Mesendoderm (in vitro differentiated cells): ENCODE data around the gene ELAVL2.

ENCODE experiments used
- DNase-seq: peaks from one replicate; pipeline ENCODE4 v3.0.0; 2013
- H2AK5ac ChIP-seq: 2 replicates; pipeline ENCODE4 v1.6.1; 2013; ENCODE audit warnings: low read length, inconsistent platforms
- H2BK120ac ChIP-seq: 2 replicates; pipeline ENCODE4 v1.6.1; 2013; ENCODE audit warnings: low read depth, mild to moderate bottlenecking, low read length, moderate library complexity, mixed read lengths
- H2BK15ac ChIP-seq: replicated peaks from 2 replicates; pipeline ENCODE4 v1.6.1; 2013; ENCODE audit warnings: low read depth, mild to moderate bottlenecking, moderate library complexity
- H2BK5ac ChIP-seq: 2 replicates; pipeline ENCODE4 v1.6.1; 2013; ENCODE audit warnings: low read length, inconsistent platforms
- H3K18ac ChIP-seq: 2 replicates; pipeline ENCODE4 v1.6.1; 2013; ENCODE audit warnings: mild to moderate bottlenecking, low read length, mixed read lengths
- H3K23ac ChIP-seq: one replicate; pipeline ENCODE4 v1.6.1; 2013; ENCODE audit warnings: low read length
- H3K27ac ChIP-seq: 2 replicates; pipeline ENCODE4 v1.5.1; 2013; ENCODE audit warnings: low read depth, mild to moderate bottlenecking, inconsistent platforms, low read length, moderate library complexity
- H3K27me3 ChIP-seq: 2 replicates; pipeline ENCODE4 v1.6.1; 2013; ENCODE audit warnings: low read length, control low read depth, mild to moderate bottlenecking, inconsistent platforms; ENCODE audit not compliant: insufficient read depth, poor library complexity
- H3K36me3 ChIP-seq: 2 replicates; pipeline ENCODE4 v1.6.1; 2013; ENCODE audit warnings: low read length, inconsistent platforms; ENCODE audit not compliant: control insufficient read depth, insufficient read depth
- H3K4ac ChIP-seq: one replicate; pipeline ENCODE4 v1.6.1; 2013; ENCODE audit warnings: low read depth, mild to moderate bottlenecking, low read length, moderate library complexity
- H3K4me1 ChIP-seq: 2 replicates; pipeline ENCODE4 v1.6.1; 2013; ENCODE audit warnings: low read depth, low read length, inconsistent platforms; ENCODE audit not compliant: control insufficient read depth
- H3K4me2 ChIP-seq: 2 replicates; pipeline ENCODE4 v1.6.1; 2013; ENCODE audit warnings: low read length
- H3K4me3 ChIP-seq: 2 replicates; pipeline ENCODE4 v1.5.1; 2013; ENCODE audit warnings: mild to moderate bottlenecking, low read length
- H3K56ac ChIP-seq: one replicate; pipeline ENCODE4 v1.6.1; 2013; ENCODE audit warnings: low read length
- H3K79me1 ChIP-seq: 2 replicates; pipeline ENCODE4 v1.6.1; 2013; ENCODE audit warnings: low read length, inconsistent platforms
- H3K79me2 ChIP-seq: 2 replicates; pipeline ENCODE4 v1.6.1; 2013; ENCODE audit warnings: mild to moderate bottlenecking, low read length; ENCODE audit not compliant: control insufficient read depth, insufficient read depth
- H3K9ac ChIP-seq: 2 replicates; pipeline ENCODE4 v1.6.1; 2013; ENCODE audit warnings: low read length, inconsistent platforms
- H4K5ac ChIP-seq: one replicate; pipeline ENCODE4 v1.6.1; 2013; ENCODE audit warnings: low read length
- H4K8ac ChIP-seq: one replicate; pipeline ENCODE4 v1.6.1; 2013; ENCODE audit warnings: low read depth, mild to moderate bottlenecking, control low read depth, low read length, moderate library complexity
- WGBS: extraction: QIAGEN DNeasy Blood & Tissue Kit; methylation state at CpG from one replicate; pipeline ENCODE4 v1.1.7; 2013; ENCODE audit warnings: low lambda C conversion rate, missing lambda C conversion rate; ENCODE audit not compliant: insufficient coverage; ENCODE audit errors: extremely low coverage; 5-methylcytosine and 5-hydroxymethylcytosine counted together

ELAVL2 gene

GRCh38 chr9:23733495-23734078 is 92.5 kb downstream of the ELAVL2 start:
- H2AK5ac ChIP-seq = no peak overlapping the region
- WGBS = no CpG with 5 or more reads among the region's 2 CpGs
- no peak for DNase-seq
- no peak overlapping the region for H2BK120ac ChIP-seq
- H2BK5ac ChIP-seq = no peak overlapping the region
- peaks cover 1% of the 10 kb centered on the region for H3K79me2 ChIP-seq
- no peak overlapping the region for H2BK15ac ChIP-seq
- no peak overlapping the region for H3K18ac ChIP-seq
- no peak overlapping the region for H3K9ac ChIP-seq
- no peak overlapping the region for H3K23ac ChIP-seq
- H3K4me2 ChIP-seq = no peak overlapping the region
- H3K4ac ChIP-seq = peak overlapping the region; percentile 81
- no peaks in the 10 kb centered on the region for H3K27me3 ChIP-seq
- H3K27ac ChIP-seq = no peak overlapping the region
- H4K8ac ChIP-seq = no peak overlapping the region
- H4K5ac ChIP-seq = no peak overlapping the region
- peaks cover 12% of the 10 kb centered on the region for H3K4me1 ChIP-seq
- H3K36me3 ChIP-seq = no peaks in the 10 kb centered on the region
- H3K56ac ChIP-seq = no peak overlapping the region
- H3K79me1 ChIP-seq = no peaks in the 10 kb centered on the region
- no peak overlapping the region for H3K4me3 ChIP-seq

- Histone ChIP-seq H3K79me1 (no peaks in the 10 kb centered on the region), H2BK120ac (no peak overlapping the region), H3K23ac (no peak overlapping the region), H3K36me3 (no peaks in the 10 kb centered on the region), H2BK5ac (no peak overlapping the region), H3K56ac (peak overlapping the region; percentile 17), H2AK5ac (no peak overlapping the region), H3K27ac (no peak overlapping the region), H3K18ac (no peak overlapping the region), H3K4ac (no peak overlapping the region), H3K27me3 (no peaks in the 10 kb centered on the region), H2BK15ac (no peak overlapping the region), H3K4me2 (no peak overlapping the region), H3K4me1 (peaks cover 7% of the 10 kb centered on the region), H3K9ac (no peak overlapping the region), H3K79me2 (no peaks in the 10 kb centered on the region), H3K4me3 (no peak overlapping the region), H4K5ac (no peak overlapping the region), H4K8ac (no peak overlapping the region)
- no CpG with 5 or more reads among the region's 3 CpGs for WGBS
- no peak for DNase-seq
Measured at GRCh38 chr9:23731353-23731752, 94.7 kb downstream of the ELAVL2 start.

- Histone ChIP-seq H3K4me3 (no peak overlapping the region), H3K27ac (no peak overlapping the region), H3K36me3 (no peaks in the 10 kb centered on the region), H2BK120ac (no peak overlapping the region), H3K79me2 (no peaks in the 10 kb centered on the region), H3K56ac (no peak overlapping the region), H3K79me1 (no peaks in the 10 kb centered on the region), H3K27me3 (no peaks in the 10 kb centered on the region), H3K23ac (no peak overlapping the region), H4K8ac (no peak overlapping the region), H2AK5ac (no peak overlapping the region), H3K4me1 (peaks cover 7% of the 10 kb centered on the region), H2BK15ac (peak overlapping the region; percentile 36), H3K4ac (no peak overlapping the region), H4K5ac (no peak overlapping the region), H2BK5ac (no peak overlapping the region), H3K18ac (no peak overlapping the region), H3K4me2 (no peak overlapping the region), H3K9ac (no peak overlapping the region)
- WGBS = no CpG with 5 or more reads among the region's 2 CpGs
- DNase-seq = no peak
Measured at GRCh38 chr9:23730364-23730763, 95.7 kb downstream of the ELAVL2 start.

- Histone ChIP-seq H2BK5ac (no peak overlapping the region), H3K27ac (no peak overlapping the region)
- WGBS = no CpG with 5 or more reads among the region's 2 CpGs
Measured at GRCh38 chr9:23728736-23729135, 97.3 kb downstream of the ELAVL2 start.

GRCh38 chr9:23725279-23725946 is 100.6 kb downstream of the ELAVL2 start:
- H3K4ac ChIP-seq = no peak overlapping the region
- H2BK5ac ChIP-seq = no peak overlapping the region
- no peak overlapping the region for H4K5ac ChIP-seq
- no peak overlapping the region for H2BK120ac ChIP-seq
- no peak for DNase-seq
- H3K79me1 ChIP-seq = no peaks in the 10 kb centered on the region
- no CpG with 5 or more reads among the region's 6 CpGs for WGBS
- H3K56ac ChIP-seq = no peak overlapping the region
- H3K4me2 ChIP-seq = no peak overlapping the region
- no peak overlapping the region for H2AK5ac ChIP-seq
- H2BK15ac ChIP-seq = no peak overlapping the region
- H3K18ac ChIP-seq = no peak overlapping the region
- H3K23ac ChIP-seq = no peak overlapping the region
- H3K79me2 ChIP-seq = no peaks in the 10 kb centered on the region
- no peak overlapping the region for H3K9ac ChIP-seq
- no peak overlapping the region for H4K8ac ChIP-seq
- H3K4me3 ChIP-seq = no peak overlapping the region
- no peak overlapping the region for H3K27ac ChIP-seq
- no peaks in the 10 kb centered on the region for H3K27me3 ChIP-seq
- no peaks in the 10 kb centered on the region for H3K36me3 ChIP-seq
- peaks cover 3% of the 10 kb centered on the region for H3K4me1 ChIP-seq

More at GRCh38 chr9:23728736-23729135, 97.3 kb downstream of the ELAVL2 start:
- Histone ChIP-seq H3K56ac (no peak overlapping the region), H3K4ac (no peak overlapping the region), H3K4me3 (no peak overlapping the region), H3K4me1 (peaks cover 10% of the 10 kb centered on the region), H3K27me3 (no peaks in the 10 kb centered on the region), H4K8ac (no peak overlapping the region), H2AK5ac (no peak overlapping the region), H3K79me2 (no peaks in the 10 kb centered on the region), H3K36me3 (no peaks in the 10 kb centered on the region), H3K4me2 (no peak overlapping the region), H4K5ac (no peak overlapping the region), H2BK15ac (no peak overlapping the region), H2BK120ac (no peak overlapping the region), H3K79me1 (no peaks in the 10 kb centered on the region), H3K23ac (no peak overlapping the region), H3K9ac (no peak overlapping the region), H3K18ac (no peak overlapping the region)
- DNase-seq = no peak

- Histone ChIP-seq H3K4me1 (peaks cover 3% of the 10 kb centered on the region), H4K5ac (no peak overlapping the region), H3K27me3 (no peaks in the 10 kb centered on the region), H3K79me1 (no peaks in the 10 kb centered on the region), H3K9ac (no peak overlapping the region), H2BK120ac (no peak overlapping the region), H3K4me3 (no peak overlapping the region), H3K4ac (no peak overlapping the region), H2BK5ac (no peak overlapping the region), H3K56ac (no peak overlapping the region), H2BK15ac (no peak overlapping the region), H3K36me3 (no peaks in the 10 kb centered on the region), H3K27ac (no peak overlapping the region), H3K4me2 (no peak overlapping the region), H3K18ac (no peak overlapping the region), H3K23ac (no peak overlapping the region), H3K79me2 (no peaks in the 10 kb centered on the region), H2AK5ac (no peak overlapping the region), H4K8ac (no peak overlapping the region)
- DNase-seq = no peak
- WGBS = no CpG with 5 or more reads among the region's 2 CpGs
Measured at GRCh38 chr9:23723672-23724071, 102.4 kb downstream of the ELAVL2 start.
